Left forelimb (tissue), 1 donor: ENCODE data around the gene KLRC4.
"Not testable (repeated sequence)": the region's sequence is repeated elsewhere in the genome, so short reads cannot be mapped to it uniquely, and the experiment has no call there.

ENCODE experiments used
- DNase-seq: peaks from one replicate; pipeline ENCODE4 v3.0.0-alpha.2; 2018; ENCODE audit warnings: low spot score

The KLRC4 gene, protein sequence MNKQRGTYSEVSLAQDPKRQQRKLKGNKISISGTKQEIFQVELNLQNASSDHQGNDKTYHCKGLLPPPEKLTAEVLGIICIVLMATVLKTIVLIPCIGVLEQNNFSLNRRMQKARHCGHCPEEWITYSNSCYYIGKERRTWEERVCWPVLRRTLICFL

DNA sequence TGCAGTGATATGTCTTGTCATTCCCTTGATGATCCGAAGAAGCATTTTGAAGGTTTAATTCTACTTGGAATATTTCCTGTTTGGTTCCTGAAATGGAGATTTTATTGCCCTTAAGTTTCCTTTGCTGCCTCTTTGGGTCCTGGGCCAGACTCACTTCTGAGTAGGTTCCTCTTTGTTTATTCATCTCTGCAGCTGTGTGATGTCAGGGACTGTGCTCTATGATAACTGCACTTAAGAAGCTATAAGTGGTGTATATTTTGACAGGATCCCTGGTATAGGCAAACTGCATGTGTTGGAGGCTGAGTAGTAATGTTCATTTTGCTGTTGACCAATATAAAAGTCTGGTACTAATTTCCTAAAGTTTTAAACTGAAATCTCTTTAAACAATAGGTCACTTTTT, at the start of gene KLRC4:
Gene KLRC4, minus strand, starts transcription at position 366 of the 400 bp plus-strand sequence. Its CDS starts 182 bp downstream, at position 184.
- DNase-seq = no peak

DNA sequence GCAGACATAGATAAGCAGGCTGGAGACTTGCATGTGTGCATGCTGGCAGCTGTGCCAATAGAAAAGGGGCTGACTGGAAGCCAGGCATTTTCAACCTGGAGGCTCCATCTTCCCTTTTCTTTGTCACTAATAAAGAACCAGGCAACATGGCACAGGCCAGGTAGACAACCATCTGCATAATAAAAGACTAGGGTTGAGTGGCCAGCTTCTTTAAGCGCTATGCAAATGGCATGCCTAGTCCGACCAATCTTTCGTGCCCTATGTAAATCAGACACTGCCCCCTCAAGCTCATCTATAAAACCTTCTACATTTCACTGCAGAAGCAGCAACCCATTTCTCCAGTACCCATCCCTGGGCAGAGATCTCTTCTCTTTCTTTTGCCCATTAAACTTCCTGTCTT, 48.2 kb upstream of the KLRC4 start:
- DNase-seq = no peak

- DNase-seq = no peak
Measured at GRCh38 chr12:10456856-10457255, 47.3 kb upstream of the KLRC4 start.

GRCh38 chr12:10455766-10456165, 46.2 kb upstream of the KLRC4 start:
- no peak for DNase-seq

GRCh38 chr12:10454531-10454930, 45.0 kb upstream of the KLRC4 start:
- no peak for DNase-seq

DNA sequence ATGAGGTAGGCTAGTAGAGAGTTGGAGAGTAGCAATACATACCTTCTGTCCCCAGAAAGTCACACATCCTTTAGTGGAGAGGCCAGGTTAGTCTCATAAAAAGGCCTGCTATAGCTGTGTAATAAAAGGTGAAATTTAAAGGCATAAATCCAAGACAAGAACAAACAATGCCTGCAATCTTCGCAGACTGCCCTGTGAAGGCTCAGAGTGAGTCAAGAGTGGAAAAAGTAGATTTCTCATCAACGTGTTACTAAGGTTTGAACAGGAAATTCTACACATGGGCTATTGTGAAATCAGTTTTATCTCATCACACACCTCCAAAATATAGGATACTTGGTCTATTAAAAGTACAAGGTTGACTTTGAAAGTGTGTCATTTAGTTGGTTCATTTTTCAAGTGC, 43.6 kb upstream of the KLRC4 start, which contains the start of gene KLRC1:
Gene KLRC1, minus strand, starts transcription at position 222 of the 400 bp plus-strand sequence. CDS start 2,221 bp downstream, outside the sequence.
- no peak for DNase-seq

- no peak for DNase-seq
Measured at GRCh38 chr12:10448236-10448635, 38.7 kb upstream of the KLRC4 start.

DNA sequence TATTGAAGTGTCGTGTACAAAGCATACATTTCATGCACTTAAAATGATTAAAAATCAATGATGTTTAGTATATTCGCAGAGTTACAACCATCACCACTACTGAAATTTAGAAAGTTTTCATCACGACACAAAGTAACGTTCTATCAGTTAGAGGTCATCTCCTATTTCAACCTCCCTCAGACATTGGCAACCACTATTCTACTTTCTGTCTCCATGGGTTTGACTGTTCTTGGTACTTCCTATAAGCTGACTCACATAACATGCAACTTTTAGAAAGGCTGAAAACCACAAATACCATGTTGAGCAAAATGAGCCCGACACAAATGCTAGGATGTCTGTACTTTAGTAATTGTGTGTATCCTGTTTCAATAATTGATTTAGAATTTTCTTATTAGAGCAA, 36.5 kb upstream of the KLRC4 start:
- not testable (repeated sequence) for DNase-seq

DNA sequence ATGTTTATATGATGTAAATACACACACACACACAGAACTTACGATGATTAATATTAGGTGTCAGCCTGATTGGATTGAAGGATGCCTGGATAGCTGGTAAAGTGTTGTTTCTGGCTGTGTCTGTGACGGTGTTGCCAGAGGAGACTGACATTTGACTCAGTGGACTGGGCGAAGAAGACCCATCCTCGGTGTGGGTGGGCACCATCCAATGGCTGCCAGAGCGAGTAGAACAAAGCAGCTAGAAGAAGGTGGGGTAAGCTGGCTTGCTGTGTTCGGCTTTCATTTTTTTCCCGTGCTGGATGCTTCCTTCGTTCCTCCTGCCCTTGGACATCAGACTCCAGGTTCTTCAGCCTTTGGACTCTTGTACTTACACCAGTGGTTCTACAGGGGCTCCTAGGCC, 31.6 kb upstream of the KLRC4 start:
- not testable (repeated sequence) for DNase-seq

DNA sequence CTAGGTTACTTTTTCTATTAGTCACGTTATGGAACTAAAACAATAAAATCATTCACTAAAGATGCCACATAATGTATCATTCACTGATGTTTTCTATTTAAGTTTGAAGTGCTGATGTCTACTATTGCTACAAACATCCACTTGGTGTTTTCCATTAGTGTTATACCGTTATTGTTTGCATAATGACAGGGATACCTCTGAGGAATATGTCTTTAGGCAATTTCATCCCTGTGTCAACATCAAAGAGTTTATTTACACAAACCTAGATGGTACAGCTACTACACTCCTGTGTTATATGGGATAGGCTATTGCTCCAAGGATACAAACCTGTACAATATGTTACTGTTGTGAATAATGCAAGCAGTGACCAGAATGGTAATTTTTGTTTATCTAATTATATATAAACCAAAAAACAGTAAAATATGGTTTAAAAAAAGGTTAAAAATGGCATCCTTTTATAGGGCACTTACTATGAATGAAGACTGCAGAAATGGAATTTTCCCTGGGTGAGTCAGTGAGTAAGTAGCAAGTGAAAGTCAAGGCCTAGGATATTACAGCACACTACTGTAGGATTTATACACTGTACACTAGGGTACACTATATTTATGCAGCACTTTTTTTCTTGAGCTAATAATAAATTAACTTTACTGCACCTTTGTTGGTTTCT, 30.2 kb upstream of the KLRC4 start:
- not testable (repeated sequence) for DNase-seq

- DNase-seq = not testable (repeated sequence)
Measured at GRCh38 chr12:10437601-10438000, 28.0 kb upstream of the KLRC4 start.

- not testable (repeated sequence) for DNase-seq
Measured at GRCh38 chr12:10435816-10436215, 26.3 kb upstream of the KLRC4 start, which contains the start of gene KLRC2. Gene KLRC2, minus strand, starts transcription at chr12:10436010. Its CDS starts 24 bp downstream, at chr12:10435986.

DNA sequence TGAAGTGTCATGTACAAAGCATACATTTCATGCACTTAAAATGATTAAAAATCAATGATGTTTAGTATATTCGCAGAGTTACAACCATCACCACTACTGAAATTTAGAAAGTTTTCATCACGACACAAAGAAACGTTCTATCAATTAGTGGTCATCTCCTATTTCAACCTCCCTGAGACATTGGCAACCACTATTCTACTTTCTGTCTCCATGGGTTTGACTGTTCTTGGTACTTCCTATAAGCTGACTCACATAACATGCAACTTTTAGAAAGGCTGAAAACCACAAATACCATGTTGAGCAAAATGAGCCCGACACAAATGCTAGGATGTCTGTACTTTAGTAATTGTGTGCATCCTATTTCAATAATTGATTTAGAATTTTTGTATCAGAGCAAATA, 21.1 kb upstream of the KLRC4 start:
- DNase-seq = not testable (repeated sequence)

- not testable (repeated sequence) for DNase-seq
Measured at GRCh38 chr12:10425938-10426337, 16.4 kb upstream of the KLRC4 start.

GRCh38 chr12:10424260-10424899, 14.8 kb upstream of the KLRC4 start:
- not testable (repeated sequence) for DNase-seq

DNA sequence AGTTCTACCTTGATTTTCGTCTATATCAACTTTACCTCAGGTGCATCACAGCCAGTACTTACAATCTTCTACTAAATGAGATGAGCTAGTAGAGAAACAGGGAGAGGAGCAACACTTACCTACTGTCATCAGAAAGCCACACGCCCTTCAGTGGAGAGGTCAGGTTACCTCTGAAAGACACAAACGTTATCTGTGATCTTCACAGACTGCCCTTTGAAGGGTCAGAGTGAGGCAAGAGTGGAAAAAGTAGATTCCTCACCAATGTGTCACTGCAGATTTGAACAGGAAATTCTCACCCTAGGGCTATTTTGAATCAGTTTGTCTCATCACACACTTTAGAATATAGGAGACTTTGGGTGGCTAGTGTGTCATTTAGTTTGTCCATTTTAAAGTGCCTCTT, 12.6 kb upstream of the KLRC4 start:
- not testable (repeated sequence) for DNase-seq

DNA sequence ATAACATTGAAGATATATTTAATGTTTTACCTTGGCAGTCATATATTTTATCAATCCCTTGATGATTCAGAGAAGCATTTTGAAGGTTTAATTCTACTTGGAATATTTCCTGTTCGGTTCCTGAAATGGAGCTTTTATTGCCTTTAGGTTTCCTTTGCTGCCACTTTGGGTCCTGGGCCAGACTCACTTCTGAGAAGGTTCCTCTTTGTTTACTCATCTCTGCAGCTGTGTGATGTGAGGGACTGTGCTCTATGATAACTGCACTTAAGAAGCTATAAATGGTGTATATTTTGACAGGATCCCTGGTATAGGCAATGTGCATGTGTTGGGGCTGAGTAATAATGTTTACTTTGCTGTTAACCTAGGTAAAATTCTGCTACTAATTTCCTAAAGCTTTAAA, 10.8 kb upstream of the KLRC4 start, which contains the start of gene KLRC3:
Gene KLRC3, minus strand, starts transcription at position 262 of the 400 bp plus-strand sequence. Its CDS starts 45 bp downstream, at position 217.
- DNase-seq = not testable (repeated sequence)

GRCh38 chr12:10408842-10409241, 715 bp downstream of the KLRC4 start:
- no peak for DNase-seq

GRCh38 chr12:10406725-10407124, 2.8 kb downstream of the KLRC4 start:
- no peak for DNase-seq

GRCh38 chr12:10405294-10405693, 4.3 kb downstream of the KLRC4 start:
- DNase-seq = no peak

DNA sequence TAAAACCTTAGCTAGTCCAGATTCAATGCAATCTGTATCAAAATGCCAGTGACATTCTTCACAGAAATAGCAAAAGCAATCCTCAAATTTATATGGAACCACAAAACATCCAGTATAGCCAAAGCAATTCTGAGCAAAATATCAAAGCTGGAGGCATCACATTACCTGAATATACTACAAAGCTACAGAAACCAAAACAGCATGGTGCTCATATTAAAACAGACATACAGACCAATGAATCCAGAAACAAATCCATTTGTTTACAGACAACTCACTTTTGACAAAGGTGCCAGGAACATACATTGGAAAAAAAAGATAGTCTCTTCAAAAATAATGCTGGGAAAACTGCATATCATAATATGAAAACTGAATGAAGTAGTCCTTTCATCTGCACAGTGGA, 4.8 kb downstream of the KLRC4 start:
- DNase-seq = no peak

GRCh38 chr12:10400829-10401228, 8.7 kb downstream of the KLRC4 start:
- DNase-seq = no peak

- DNase-seq = no peak
Measured at GRCh38 chr12:10398168-10398567, 11.4 kb downstream of the KLRC4 start.
